HFF-Myc (cell line): ENCODE measurements around the gene CARD11.

Experiments
- DNase-seq: peaks from one replicate; pipeline ENCODE4 v3.0.0-alpha.2; 2011; ENCODE audit warnings: low read depth; ENCODE audit errors: extremely low read depth
- H3K4me3 ChIP-seq: replicated peaks from 2 replicates; pipeline ENCODE4 v1.5.1; 2011; ENCODE audit warnings: low read depth, mild to moderate bottlenecking, control low read depth, low read length
- CTCF ChIP-seq: IDR thresholded peaks from 2 replicates; pipeline ENCODE4 v1.5.1; 2012; ENCODE audit warnings: mild to moderate bottlenecking, low read depth, low read length, control low read depth; ENCODE audit errors: missing control alignments

Gene CARD11

GRCh38 chr7:2967705-2968104, 76.0 kb downstream of the CARD11 start:
- no peak overlapping the region for H3K4me3 ChIP-seq
- DNase-seq = no peak
- TF ChIP-seq CTCF = no peak

DNA sequence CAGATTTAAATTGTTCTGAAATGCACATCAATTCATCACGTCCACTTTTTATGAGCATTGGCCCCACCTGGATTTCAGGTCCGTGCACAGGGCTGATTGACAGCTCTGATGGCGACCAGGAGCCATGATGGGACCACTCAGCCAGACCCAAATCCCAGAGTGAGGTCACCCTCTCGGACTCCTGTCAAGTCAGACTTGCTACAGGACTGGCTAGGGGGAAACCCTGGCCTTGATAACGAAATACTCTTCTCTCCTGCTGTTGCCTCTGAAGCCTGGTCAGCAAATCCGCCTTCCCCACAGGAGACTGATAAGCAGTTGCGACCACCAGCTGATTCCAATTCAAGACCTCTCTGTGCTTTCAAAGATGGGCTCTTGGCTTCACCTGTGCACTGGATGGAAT, 76.4 kb downstream of the CARD11 start:
- no peak overlapping the region for H3K4me3 ChIP-seq
- no peak for DNase-seq
- no peak for TF ChIP-seq CTCF

GRCh38 chr7:2966466-2967078, 77.1 kb downstream of the CARD11 start:
- TF ChIP-seq CTCF = no peak

GRCh38 chr7:2965745-2966270, 77.9 kb downstream of the CARD11 start:
- no peak for TF ChIP-seq CTCF
- no peak for DNase-seq
- H3K4me3 ChIP-seq = no peak overlapping the region

More at GRCh38 chr7:2966466-2967078, 77.1 kb downstream of the CARD11 start:
- no peak for DNase-seq
- no peak overlapping the region for H3K4me3 ChIP-seq

- DNase-seq = no peak
- H3K4me3 ChIP-seq = no peak overlapping the region
- TF ChIP-seq CTCF = no peak
These were observed 78.4 kb downstream of the CARD11 start for GRCh38 chr7:2965301-2965700.

DNA sequence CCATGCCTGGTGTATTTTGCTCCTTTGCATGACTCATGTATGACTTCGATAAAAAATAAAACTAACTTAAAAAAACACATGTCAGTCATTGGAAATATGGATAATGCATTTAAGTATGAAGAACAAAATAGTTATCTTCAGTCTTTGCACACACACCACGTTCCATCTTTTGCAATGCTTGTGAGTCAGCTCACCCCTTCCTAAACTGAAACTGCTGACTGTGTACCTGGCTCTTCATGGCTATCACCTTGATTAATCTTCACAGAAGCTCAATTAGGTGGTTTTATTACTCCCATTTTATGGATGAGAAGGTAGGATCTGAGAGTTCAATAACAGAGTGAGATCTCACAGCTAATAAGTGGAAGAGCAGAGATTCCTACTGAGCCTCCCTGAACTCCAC, 79.5 kb downstream of the CARD11 start:
- no peak overlapping the region for H3K4me3 ChIP-seq
- no peak for DNase-seq
- no peak for TF ChIP-seq CTCF

GRCh38 chr7:2962865-2963264, 80.8 kb downstream of the CARD11 start:
- no peak overlapping the region for H3K4me3 ChIP-seq
- no peak for TF ChIP-seq CTCF
- DNase-seq = no peak
